Amygdala (tissue), 56 donors: ENCODE data around the gene CHAF1A.

Experiments used
- DNase-seq, 56 donors: peaks; one replicate each; lab custom pipeline; 2025; lab: John Stamatoyannopoulos, UW

The CHAF1A gene

GRCh38 chr19:4400135-4400936 lies 2.1 kb upstream of the CHAF1A start, which contains the start of gene SH3GL1:
TSS of gene SH3GL1 (minus strand) at chr19:4400547. CDS start at chr19:4400368, 179 bp downstream.
- peak; percentile 24 to 93 (median 83) for DNase-seq

GRCh38 chr19:4401769-4402170 lies 670 bp upstream of the CHAF1A start:
- no peak for DNase-seq

- DNase-seq, result no peak
Measured at GRCh38 chr19:4403005-4403761, 743 bp downstream of the CHAF1A start.

GRCh38 chr19:4405977-4406376 lies 3.5 kb downstream of the CHAF1A start:
- no peak for DNase-seq

GRCh38 chr19:4406626-4407025 lies 4.2 kb downstream of the CHAF1A start:
- DNase-seq, result no peak

GRCh38 chr19:4409123-4409933 lies 6.9 kb downstream of the CHAF1A start:
- DNase-seq, result no peak

GRCh38 chr19:4413588-4413987 lies 11.1 kb downstream of the CHAF1A start:
- no peak for DNase-seq

- no peak for DNase-seq
Measured at GRCh38 chr19:4414144-4414799, 11.8 kb downstream of the CHAF1A start.

- no peak for DNase-seq
Measured at GRCh38 chr19:4414800-4415321, 12.4 kb downstream of the CHAF1A start.

- peak in 15 of 56 donors; percentile 7 to 60 (median 18) for DNase-seq
Measured at GRCh38 chr19:4415352-4415751, 12.9 kb downstream of the CHAF1A start.

- no peak for DNase-seq
Measured at GRCh38 chr19:4416268-4416667, 13.8 kb downstream of the CHAF1A start.

GRCh38 chr19:4423416-4424126 lies 21.1 kb downstream of the CHAF1A start:
- DNase-seq, result no peak

- no peak for DNase-seq
Measured at GRCh38 chr19:4425537-4425936, 23.1 kb downstream of the CHAF1A start.

GRCh38 chr19:4428326-4428975 lies 26.0 kb downstream of the CHAF1A start:
- no peak for DNase-seq

GRCh38 chr19:4429256-4429655 lies 26.8 kb downstream of the CHAF1A start:
- no peak for DNase-seq

- DNase-seq, result no peak
Measured at GRCh38 chr19:4429771-4430171, 27.3 kb downstream of the CHAF1A start.

- DNase-seq, result peak in 23 of 56 donors; percentile 8 to 65 (median 21)
Measured at GRCh38 chr19:4430760-4431159, 28.3 kb downstream of the CHAF1A start.

GRCh38 chr19:4431296-4431695 lies 28.9 kb downstream of the CHAF1A start:
- DNase-seq, result no peak
